ENCODE results near the gene SNX6. TPM values are rescaled to one million over a fixed set of nuclear protein-coding genes. Genes with fewer than 3 reads are reported as not detected.
"Not testable (repeated sequence)": the region's sequence is repeated elsewhere in the genome, so short reads cannot be mapped to it uniquely, and the experiment has no call there.

SNX6 gene
- total RNA-seq, 1 experiment from 2014 or later: 64.2 TPM

- BruUV-seq (replicated peaks); H3K27me3 ChIP-seq (replicated peaks; ENCODE audit: insufficient read depth, low read depth, low read length, poor library complexity): not testable (repeated sequence)
Observed at GRCh38 chr14:34555583-34556497, 74.1 kb downstream of the SNX6 start.

DNA sequence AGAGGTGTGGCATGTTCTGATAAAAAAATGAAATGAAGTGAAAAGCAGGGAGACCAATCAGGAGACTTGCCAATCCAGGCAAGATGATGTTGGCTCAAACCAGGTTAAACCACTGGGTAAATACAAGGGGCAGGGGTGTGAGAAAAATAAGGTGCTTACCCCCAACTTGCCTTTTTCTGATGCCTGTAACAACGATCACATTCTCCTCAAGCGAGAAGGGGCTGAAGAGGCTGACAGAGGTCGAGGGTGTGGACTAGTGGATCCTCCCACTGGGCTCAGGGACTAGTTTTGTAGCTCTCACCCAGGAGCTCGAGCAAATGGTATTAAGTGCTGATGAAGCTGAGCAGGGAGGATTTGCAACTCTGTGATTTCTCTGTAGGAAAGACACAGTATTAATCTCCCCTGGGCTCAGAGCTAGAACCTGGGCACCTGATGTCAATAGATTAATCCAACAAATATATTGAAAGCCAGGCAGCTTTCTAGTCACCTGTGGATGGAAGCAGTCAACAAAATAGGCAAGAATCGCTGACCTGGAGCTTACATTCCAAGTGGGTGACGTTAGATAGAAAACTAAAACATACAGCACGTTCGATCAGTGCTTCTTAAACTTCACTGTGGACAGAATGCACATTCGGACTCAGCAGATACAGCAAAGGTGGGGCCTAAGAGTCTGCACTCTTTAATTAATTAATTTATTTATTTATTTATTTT lies 75.3 kb downstream of the SNX6 start:
- intact Hi-C loops (cut with micrococcal nuclease; ENCODE audit: unreplicated experiment): no loop called here
- CTCF ChIA-PET: no interaction called here
- peak; percentile 80 for DNase-seq (ENCODE audit: low spot score)
- POLR2A ChIA-PET (ENCODE audit: low non-redundant PET): no interaction called here
- peak overlapping the region; percentile 45 for H3K27ac ChIP-seq (ENCODE audit: low read depth, low read length, poor library complexity, severe bottlenecking)
- TF ChIP-seq CTCF (conservative IDR thresholded peaks at IDR 0.05; ENCODE audit: low read depth, low read length) (no peak), EZH2 (IDR thresholded peaks at IDR 0.05; ENCODE audit: borderline replicate concordance, low read depth, low read length, poor library complexity, severe bottlenecking) (no peak)
- no peaks in the 10 kb centered on the region for H3K9me3 ChIP-seq (ENCODE audit: low read depth, low read length, poor library complexity, severe bottlenecking)
- no peaks in the 10 kb centered on the region for H3K36me3 ChIP-seq (ENCODE audit: insufficient read depth, low read length, poor library complexity, severe bottlenecking)
- H3K27me3 ChIP-seq (replicated peaks; ENCODE audit: insufficient read depth, low read depth, low read length, poor library complexity): no peaks in the 10 kb centered on the region
- peaks cover 5% of the 10 kb centered on the region for H3K4me1 ChIP-seq (ENCODE audit: insufficient read depth, low read length, poor library complexity, severe bottlenecking)
- no peak overlapping the region for H3K4me3 ChIP-seq (ENCODE audit: low read depth, low read length, poor library complexity, severe bottlenecking)
- TSS peak; percentile 89 for BruUV-seq (replicated peaks)

More at GRCh38 chr14:34555583-34556497, 74.1 kb downstream of the SNX6 start:
- CTCF ChIA-PET; H3K4me1 ChIP-seq (ENCODE audit: insufficient read depth, low read length, poor library complexity, severe bottlenecking); POLR2A ChIA-PET (ENCODE audit: low non-redundant PET); H3K9me3 ChIP-seq (ENCODE audit: low read depth, low read length, poor library complexity, severe bottlenecking); intact Hi-C loops (cut with micrococcal nuclease; ENCODE audit: unreplicated experiment); H3K36me3 ChIP-seq (ENCODE audit: insufficient read depth, low read length, poor library complexity, severe bottlenecking); H3K4me3 ChIP-seq (ENCODE audit: low read depth, low read length, poor library complexity, severe bottlenecking); H3K27ac ChIP-seq (ENCODE audit: low read depth, low read length, poor library complexity, severe bottlenecking); DNase-seq (ENCODE audit: low spot score): not testable (repeated sequence)

GRCh38 chr14:34549276-34549966 lies 80.5 kb downstream of the SNX6 start:
- POLR2A ChIA-PET (ENCODE audit: low non-redundant PET): interaction anchor here (0.7 kb wide), 2 partner anchors 83 to 221 kb away, joined by 3 read pairs; no protein-coding TSS in a partner anchor
- BruUV-seq (replicated peaks); intact Hi-C loops (cut with micrococcal nuclease; ENCODE audit: unreplicated experiment): not testable (repeated sequence)

GRCh38 chr14:34548472-34548981 lies 81.4 kb downstream of the SNX6 start:
- peak overlapping the region; percentile 52 for H3K27ac ChIP-seq (ENCODE audit: low read depth, low read length, poor library complexity, severe bottlenecking)
- TF ChIP-seq EZH2 (IDR thresholded peaks at IDR 0.05; ENCODE audit: borderline replicate concordance, low read depth, low read length, poor library complexity, severe bottlenecking) (no peak), CTCF (conservative IDR thresholded peaks at IDR 0.05; ENCODE audit: low read depth, low read length) (no peak)
- H3K4me3 ChIP-seq (ENCODE audit: low read depth, low read length, poor library complexity, severe bottlenecking): no peak overlapping the region
- H3K9me3 ChIP-seq (ENCODE audit: low read depth, low read length, poor library complexity, severe bottlenecking): no peaks in the 10 kb centered on the region
- H3K36me3 ChIP-seq (ENCODE audit: insufficient read depth, low read length, poor library complexity, severe bottlenecking): no peaks in the 10 kb centered on the region
- intact Hi-C loops (cut with micrococcal nuclease; ENCODE audit: unreplicated experiment): no loop called here
- H3K27me3 ChIP-seq (replicated peaks; ENCODE audit: insufficient read depth, low read depth, low read length, poor library complexity): no peaks in the 10 kb centered on the region
- ChIA-PET POLR2A (ENCODE audit: low non-redundant PET) (interaction anchor here (0.7 kb wide), 2 partner anchors 159 to 220 kb away, joined by 3 to 7 read pairs; no protein-coding TSS in a partner anchor), CTCF (no interaction called here)
- BruUV-seq (replicated peaks): no TSS peak
- H3K4me1 ChIP-seq (ENCODE audit: insufficient read depth, low read length, poor library complexity, severe bottlenecking): no peaks in the 10 kb centered on the region
- no peak for DNase-seq (ENCODE audit: low spot score)

More at GRCh38 chr14:34549276-34549966, 80.5 kb downstream of the SNX6 start:
- H3K9me3 ChIP-seq (ENCODE audit: low read depth, low read length, poor library complexity, severe bottlenecking); H3K4me1 ChIP-seq (ENCODE audit: insufficient read depth, low read length, poor library complexity, severe bottlenecking); H3K27me3 ChIP-seq (replicated peaks; ENCODE audit: insufficient read depth, low read depth, low read length, poor library complexity); H3K36me3 ChIP-seq (ENCODE audit: insufficient read depth, low read length, poor library complexity, severe bottlenecking); DNase-seq (ENCODE audit: low spot score); H3K4me3 ChIP-seq (ENCODE audit: low read depth, low read length, poor library complexity, severe bottlenecking); H3K27ac ChIP-seq (ENCODE audit: low read depth, low read length, poor library complexity, severe bottlenecking); CTCF ChIA-PET: not testable (repeated sequence)

- H3K36me3 ChIP-seq (ENCODE audit: insufficient read depth, low read length, poor library complexity, severe bottlenecking); H3K4me3 ChIP-seq (ENCODE audit: low read depth, low read length, poor library complexity, severe bottlenecking); DNase-seq (ENCODE audit: low spot score); BruUV-seq (replicated peaks); CTCF ChIA-PET; H3K9me3 ChIP-seq (ENCODE audit: low read depth, low read length, poor library complexity, severe bottlenecking); POLR2A ChIA-PET (ENCODE audit: low non-redundant PET); H3K27ac ChIP-seq (ENCODE audit: low read depth, low read length, poor library complexity, severe bottlenecking); H3K4me1 ChIP-seq (ENCODE audit: insufficient read depth, low read length, poor library complexity, severe bottlenecking); intact Hi-C loops (cut with micrococcal nuclease; ENCODE audit: unreplicated experiment); H3K27me3 ChIP-seq (replicated peaks; ENCODE audit: insufficient read depth, low read depth, low read length, poor library complexity): not testable (repeated sequence)
Observed at GRCh38 chr14:34547136-34547520, 82.8 kb downstream of the SNX6 start.
